Gastrocnemius medialis (tissue), 4 donors: ENCODE data around the gene SHPK.

Source experiments
- CTCF ChIP-seq, 5 experiments: fragments of 450-650 bp in 3 of 5; fragments of 200-600 bp in 2 of 5; sonication (generic) in 2 of 5; IDR thresholded peaks in 4 of 5; conservative IDR thresholded peaks in 1 of 5; 1 replicate in 4 of 5; 2 replicates in 1 of 5; pipeline ENCODE4 v1.5.1; 2016 to 2019; ENCODE audit warnings: antibody characterized with exemption in 5 of 5, mild to moderate bottlenecking in 3 of 5, moderate library complexity in 3 of 5
- POLR2A ChIP-seq, 2 donors: fragments of 450-650 bp; IDR thresholded peaks; one replicate each; pipeline ENCODE4 v1.6.1; 2017; ENCODE audit warnings: antibody characterized with exemption in 2 of 2, mild to moderate bottlenecking in 2 of 2, moderate library complexity in 2 of 2

- TF ChIP-seq POLR2A (IDR thresholded peaks at IDR 0.05) (no peak), CTCF (IDR thresholded peaks at IDR 0.05 in 4 of 5, conservative IDR thresholded peaks at IDR 0.05 in 1 of 5) (no peak)
Measured at GRCh38 chr17:3596804-3597464, 39.1 kb downstream of the SHPK start.
